ENCODE measurements around the gene GRK3. TPM values are rescaled to one million over a fixed set of nuclear protein-coding genes. Genes with fewer than 3 reads are reported as not detected.

GRK3 gene
- total RNA-seq, 1 experiment from 2014 or later, result 14.6 TPM

- no peak for TF ChIP-seq REST (IDR thresholded peaks at IDR 0.05; ENCODE audit: low read depth)
- no peak for TF ChIP-seq CTCF (IDR thresholded peaks at IDR 0.05 in 2 of 3, conservative IDR thresholded peaks at IDR 0.05 in 1 of 3; ENCODE audit: borderline replicate concordance in 1 of 3, insufficient read depth in 1 of 3, low read depth in 2 of 3, low read length in 2 of 3)
These were observed 181.0 kb downstream of the GRK3 start (continued) for GRCh38 chr22:25745341-25746011.

GRCh38 chr22:25746012-25746373 lies 181.5 kb downstream of the GRK3 start:
- no peaks in the 10 kb centered on the region for H3K79me2 ChIP-seq (ENCODE audit: insufficient read depth, low read length)
- ATAC-seq, result no peak
- H3K4me3 ChIP-seq (replicated peaks in 1 of 2; ENCODE audit: low read depth in 1 of 2, low read length in 2 of 2), result no peak overlapping the region
- H2AFZ ChIP-seq (ENCODE audit: low read depth, low read length, poor library complexity, severe bottlenecking), result no peak overlapping the region
- H3K27ac ChIP-seq (ENCODE audit: low read depth, low read length), result no peak overlapping the region
- TF ChIP-seq CTCF (IDR thresholded peaks at IDR 0.05 in 2 of 3, conservative IDR thresholded peaks at IDR 0.05 in 1 of 3; ENCODE audit: borderline replicate concordance in 1 of 3, insufficient read depth in 1 of 3, low read depth in 2 of 3, low read length in 2 of 3) (no peak), FOSL1 (IDR thresholded peaks at IDR 0.05; ENCODE audit: low read depth) (peak; percentile 23; the same call in 1 of the 2 replicates)
- no peaks in the 10 kb centered on the region for H3K27me3 ChIP-seq (ENCODE audit: insufficient read depth, low read length)
- ChIA-PET RAD21 (ENCODE audit: low non-redundant PET in 1 of 2, low total read pairs in 2 of 2, uncharacterized antibody in 2 of 2, unreplicated experiment in 2 of 2) (no interaction called here), POLR2A (no interaction called here), CTCF (no interaction called here)
- no peak for DNase-seq (ENCODE audit: low read depth, low spot score)
- H3K4me1 ChIP-seq (ENCODE audit: control insufficient read depth in 1 of 2, insufficient read depth in 2 of 2, low read length in 2 of 2), result peaks cover 12 to 24% of the 10 kb centered on the region in 2 experiments
- H3K36me3 ChIP-seq (ENCODE audit: control insufficient read depth in 1 of 2, insufficient read depth in 2 of 2, low read length in 2 of 2), result no peaks in the 10 kb centered on the region
- H4K20me1 ChIP-seq (ENCODE audit: insufficient read depth), result no peaks in the 10 kb centered on the region
- H3K9me3 ChIP-seq (ENCODE audit: control insufficient read depth in 1 of 2, insufficient read depth in 1 of 2, low read depth in 1 of 2, low read length in 2 of 2), result no peaks in the 10 kb centered on the region
- BruUV-seq (replicated peaks), result no TSS peak
- H3K9ac ChIP-seq (ENCODE audit: low read length), result no peak overlapping the region
- intact Hi-C loops (cut with micrococcal nuclease), result no loop called here
- H3K4me2 ChIP-seq (ENCODE audit: low read length), result peak overlapping the region; percentile 34; the same call in 1 of the 2 replicates
- no peaks in the 10 kb centered on the region for H3K9me2 ChIP-seq (ENCODE audit: insufficient read depth)
